HG03442 (cell line): ENCODE results near the gene BCAS1.
"Not testable (repeated sequence)": the region's sequence is repeated elsewhere in the genome, so short reads cannot be mapped to it uniquely, and the experiment has no call there.

Experiments used
- ATAC-seq: cut with Tn5 transposase; IDR thresholded peaks from one replicate; pipeline ENCODE4 v1.9.1; 2021; ENCODE audit warnings: mild to moderate bottlenecking, moderate library complexity; ENCODE audit not compliant: unreplicated experiment

Gene BCAS1

DNA sequence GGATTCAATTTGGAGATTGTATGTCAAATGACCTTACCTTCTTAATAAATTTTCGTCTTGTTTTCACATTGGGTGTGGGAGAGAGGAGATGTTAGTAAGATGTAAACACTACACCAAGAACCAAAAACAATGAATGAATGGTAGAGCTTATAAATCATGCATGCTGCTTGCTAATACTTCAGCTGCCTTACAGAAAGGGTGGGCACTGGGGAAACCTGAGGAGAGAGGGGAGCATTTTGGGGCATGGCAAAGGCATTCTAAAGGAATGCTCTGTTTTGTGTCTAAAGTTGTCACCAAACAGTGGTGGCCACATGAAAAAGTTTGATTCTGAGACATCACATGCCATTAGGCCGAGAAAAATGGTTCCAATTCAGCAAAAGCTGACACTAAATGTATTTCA, 80.4 kb downstream of the BCAS1 start:
- ATAC-seq, result no peak

DNA sequence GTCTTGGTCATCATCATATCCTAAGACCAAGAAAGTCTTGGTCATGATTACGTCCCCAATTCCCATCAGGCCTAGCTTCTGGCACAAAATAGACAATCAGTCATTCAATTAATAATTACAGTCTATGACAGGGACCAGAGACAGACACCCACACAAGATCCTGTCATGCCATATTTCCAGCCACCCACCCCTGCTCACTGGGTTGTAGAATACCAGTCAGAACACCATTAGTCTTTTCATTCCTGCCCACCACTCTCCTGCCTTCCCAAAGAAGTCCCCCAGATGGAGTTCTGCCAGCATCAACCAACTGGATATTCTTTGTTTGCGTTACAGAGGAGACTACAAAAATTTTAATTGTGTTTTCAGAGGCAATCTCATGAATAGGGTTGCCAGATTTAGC, 81.0 kb downstream of the BCAS1 start:
- ATAC-seq, result no peak

DNA sequence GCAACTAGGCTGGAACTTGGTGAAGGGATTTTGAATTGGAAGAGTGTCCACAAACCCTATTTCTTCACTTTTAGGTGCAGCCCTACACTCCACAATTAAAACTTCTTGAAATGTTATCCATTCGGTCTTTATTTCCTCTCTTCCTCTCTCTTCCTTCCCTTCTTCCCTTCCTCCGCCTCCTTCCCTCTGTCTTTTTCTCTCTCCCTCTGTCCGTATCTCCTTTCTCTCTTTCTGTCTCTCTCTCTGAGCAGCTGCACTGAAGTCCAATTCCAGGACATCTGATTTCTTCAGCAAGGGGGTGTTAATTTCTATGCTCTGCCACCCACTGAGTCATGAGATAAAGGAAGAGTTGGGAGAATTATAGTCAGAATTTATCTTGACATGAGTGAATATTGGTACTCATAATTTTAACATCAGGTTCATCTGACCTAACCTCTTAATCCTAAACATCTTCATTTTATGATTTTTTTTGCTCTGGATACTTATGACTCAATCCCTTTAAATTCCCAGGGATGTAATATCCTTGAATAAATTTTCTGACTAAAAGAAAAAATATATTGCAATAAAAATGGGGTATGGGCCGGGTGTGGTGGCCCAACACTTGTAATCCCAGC, 84.2 kb downstream of the BCAS1 start:
- ATAC-seq, result no peak

DNA sequence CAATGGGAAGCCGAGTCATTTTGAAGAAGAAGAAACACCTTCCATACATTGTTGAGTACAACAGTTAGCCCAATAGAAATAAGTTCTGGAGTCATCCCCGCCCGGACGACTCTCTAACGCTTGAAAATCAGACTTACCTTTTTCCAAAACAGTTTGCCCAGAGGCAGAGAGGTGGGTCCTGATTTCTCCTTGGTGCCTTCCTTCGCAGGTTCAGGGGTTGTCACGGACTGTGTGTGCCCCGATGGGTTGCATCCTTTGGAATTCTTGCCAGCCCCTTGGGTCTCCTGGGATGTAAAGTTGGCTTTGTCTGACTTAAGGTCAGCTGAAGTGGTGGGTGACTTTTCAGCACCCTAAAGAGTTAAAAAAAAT, 85.3 kb downstream of the BCAS1 start:
- no peak for ATAC-seq

DNA sequence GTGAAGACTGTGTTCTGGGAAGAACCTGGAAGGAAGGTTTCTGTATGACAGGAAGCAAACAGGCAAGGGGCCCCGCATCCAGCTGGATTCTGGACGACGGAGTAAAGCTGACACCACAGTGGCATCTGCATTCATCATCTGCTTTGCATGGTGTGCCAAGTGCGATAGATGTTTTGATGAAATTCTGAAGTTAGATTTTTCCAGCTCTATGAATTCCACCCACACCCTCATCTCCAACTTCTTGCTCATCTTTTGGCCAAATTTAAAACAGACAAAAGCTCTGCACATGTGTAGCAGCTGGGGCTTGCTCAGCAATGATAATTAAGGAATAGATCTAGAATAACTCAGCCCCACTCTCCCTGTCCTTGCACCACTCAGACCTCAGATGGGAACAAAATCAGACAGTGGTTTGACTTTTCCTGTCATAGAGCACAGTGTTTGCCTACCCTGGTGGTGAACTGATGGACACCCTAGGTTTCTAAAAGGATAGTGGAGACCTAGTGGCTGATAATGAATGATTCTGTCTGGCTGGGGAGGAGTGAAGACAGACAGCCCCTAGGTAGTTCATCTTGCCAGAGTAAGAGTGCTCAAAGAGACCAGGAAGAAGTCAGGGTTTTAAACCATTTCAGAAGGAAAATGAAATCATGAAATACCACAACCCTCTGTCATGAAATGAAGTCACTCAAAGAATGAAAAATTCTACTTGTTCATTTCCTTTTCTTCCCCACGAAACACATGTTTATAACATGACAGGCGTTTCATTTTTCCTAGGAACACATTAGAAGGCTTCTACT, 85.8 kb downstream of the BCAS1 start:
- ATAC-seq, result no peak

DNA sequence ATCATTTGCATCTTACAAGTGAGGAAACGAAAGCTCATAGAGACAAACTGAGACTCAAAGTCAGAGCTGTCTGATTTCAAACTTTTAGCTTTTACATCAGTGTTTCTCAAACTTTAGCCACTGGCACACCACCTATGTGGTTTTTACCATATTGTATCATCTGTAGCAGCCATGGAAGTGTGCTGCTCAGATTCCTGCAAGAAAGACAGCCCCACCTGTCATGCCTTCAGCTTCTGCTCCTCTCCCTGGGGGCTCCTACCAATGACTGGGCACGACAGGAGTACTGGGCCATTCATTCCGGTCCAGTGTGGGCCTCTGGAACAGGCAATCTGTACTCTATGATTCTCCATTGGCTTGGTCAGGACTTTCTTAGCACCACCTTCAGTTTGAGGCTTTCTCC, 87.0 kb downstream of the BCAS1 start:
- ATAC-seq, result no peak

DNA sequence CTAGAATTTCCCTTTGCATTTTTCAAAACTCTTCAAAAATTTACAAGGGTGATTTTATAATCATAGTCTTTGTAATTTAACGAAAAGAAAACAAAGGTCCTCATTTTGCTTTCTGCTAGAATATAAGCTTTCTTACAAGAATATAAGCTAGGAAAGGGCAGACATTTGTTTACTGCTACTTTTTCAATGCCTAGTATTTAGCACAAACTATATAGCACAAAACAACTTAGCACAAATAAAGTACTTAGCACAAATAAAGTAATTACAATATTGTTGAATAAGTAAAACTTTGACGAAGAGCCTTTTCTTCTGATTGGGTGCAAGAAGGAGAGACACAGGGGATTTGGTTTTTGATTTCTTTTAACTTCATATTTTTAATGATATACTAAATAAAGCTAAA, 87.8 kb downstream of the BCAS1 start:
- no peak for ATAC-seq

DNA sequence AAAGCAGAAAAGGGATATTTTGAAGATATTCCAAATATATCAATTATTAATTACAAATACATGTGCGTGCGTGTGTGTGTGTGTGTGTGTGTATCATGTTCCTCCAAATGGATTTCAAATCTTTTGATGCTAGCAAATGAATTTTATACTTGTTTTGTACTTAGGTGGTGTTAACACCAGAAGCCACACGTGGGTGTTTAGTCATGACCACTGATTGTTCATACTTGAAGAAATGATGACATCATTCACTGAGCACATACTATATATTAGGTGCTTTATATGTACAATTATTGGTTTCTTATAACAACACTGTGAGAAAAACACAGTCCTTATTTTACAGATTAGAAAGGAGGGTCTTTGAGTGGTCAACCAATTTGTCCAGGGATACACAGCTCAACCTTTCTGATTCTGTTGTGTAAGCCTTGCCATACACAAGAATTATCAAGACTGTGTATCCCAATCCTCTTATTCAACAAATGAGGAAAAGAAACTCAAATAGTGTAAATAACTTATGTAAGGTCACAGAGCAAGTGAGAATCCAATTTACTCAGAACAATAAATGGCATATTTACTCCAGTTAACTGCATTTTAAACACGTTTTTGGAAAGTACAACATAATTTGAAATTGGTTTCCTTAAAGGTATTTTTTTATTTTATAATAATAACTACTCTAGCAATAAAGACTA, 88.5 kb downstream of the BCAS1 start:
- no peak for ATAC-seq

DNA sequence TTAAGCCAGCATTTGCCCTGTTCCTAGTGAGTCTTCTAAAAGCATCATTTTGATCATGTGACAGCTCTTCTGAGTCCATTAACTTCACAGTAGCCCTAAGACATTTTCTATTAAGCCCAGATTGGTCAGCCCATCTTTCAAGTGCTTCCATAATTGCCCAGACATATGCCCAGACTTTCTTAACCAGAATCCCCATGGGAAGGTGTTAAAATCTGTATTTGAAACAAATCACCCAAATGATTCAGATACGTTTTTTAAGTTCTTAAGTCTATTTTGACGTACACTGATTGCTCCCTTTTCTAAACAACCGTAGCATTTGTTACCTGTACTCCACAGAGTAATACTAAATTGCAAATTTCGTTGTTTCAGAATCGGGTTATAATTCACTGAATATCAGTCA, 89.3 kb downstream of the BCAS1 start:
- no peak for ATAC-seq

DNA sequence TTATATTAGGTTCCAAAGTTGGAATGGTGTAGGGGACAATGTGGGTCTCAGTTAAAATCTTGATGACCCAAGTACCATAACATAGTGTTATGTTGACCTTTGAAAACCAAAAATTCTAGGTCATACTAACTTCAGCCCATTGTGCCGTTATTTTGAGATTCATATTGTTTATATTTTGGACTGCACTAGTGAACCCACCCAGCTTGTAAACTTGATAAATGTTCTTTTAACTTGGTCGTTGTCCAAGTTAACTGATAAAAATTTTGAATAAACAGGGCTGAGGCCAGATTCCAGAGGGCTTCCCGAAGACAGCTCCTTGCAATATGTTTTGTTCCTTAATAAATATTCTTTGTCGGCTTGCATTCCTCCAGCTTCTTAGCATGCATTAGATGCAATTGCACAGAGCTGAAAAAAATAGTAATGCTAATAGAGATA, 90.3 kb downstream of the BCAS1 start:
- ATAC-seq, result no peak

DNA sequence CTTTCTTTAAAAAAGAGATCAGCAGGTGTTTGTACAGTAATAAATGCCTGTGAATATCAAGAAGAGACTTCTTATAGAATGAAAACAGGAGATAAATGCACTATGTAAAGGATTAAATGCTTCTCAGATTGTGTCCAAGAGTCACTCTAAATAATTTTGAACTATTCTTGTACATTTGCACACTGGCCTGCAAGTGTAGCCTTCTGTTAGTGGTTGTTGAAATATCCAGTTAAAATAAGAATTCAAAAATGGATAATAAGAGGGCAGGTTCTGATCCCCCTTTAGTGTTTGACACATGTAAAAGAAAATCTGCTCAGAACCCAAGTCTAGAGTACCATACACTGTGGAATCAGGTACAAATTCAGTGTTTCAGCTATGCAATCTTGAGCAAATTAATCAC, 91.9 kb downstream of the BCAS1 start:
- ATAC-seq, result no peak

DNA sequence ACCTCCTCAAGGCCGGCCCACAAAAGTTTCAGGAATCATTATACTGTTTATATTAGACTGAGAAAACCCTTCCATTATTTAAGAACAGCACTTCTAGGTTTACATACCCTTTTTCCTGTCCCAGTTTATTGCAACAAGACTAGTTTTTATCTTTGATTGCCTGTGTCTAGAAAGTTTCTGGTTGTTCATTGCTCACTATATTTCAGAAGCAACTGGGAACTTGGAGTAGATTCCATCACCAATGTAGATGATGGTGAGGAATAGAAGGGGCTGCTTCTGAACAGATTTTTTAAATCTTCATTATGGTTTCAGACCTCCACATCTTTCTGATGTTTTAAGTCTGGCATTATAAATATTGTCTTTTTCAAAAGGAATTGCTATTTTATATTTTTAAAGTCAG, 93.0 kb downstream of the BCAS1 start:
- no peak for ATAC-seq

DNA sequence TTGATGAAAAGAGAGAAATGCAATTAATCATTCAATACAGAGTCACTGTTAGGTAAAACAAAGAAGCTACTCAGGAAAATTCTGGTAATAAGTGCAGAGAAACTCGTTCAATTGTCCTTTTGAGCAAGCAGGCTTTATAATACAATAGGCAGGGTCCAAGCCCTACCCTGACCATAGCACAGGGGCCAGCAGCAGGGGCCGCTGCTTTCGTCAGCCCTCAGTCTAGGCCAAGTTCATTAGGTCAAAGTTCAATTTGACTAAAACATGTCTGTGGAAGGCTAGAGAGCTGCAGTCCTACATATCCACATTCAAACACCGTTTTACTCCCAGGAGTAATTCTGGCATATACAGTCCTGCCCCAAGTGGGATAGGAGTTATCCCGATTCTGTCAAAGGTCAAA, 94.6 kb downstream of the BCAS1 start:
- no peak for ATAC-seq

DNA sequence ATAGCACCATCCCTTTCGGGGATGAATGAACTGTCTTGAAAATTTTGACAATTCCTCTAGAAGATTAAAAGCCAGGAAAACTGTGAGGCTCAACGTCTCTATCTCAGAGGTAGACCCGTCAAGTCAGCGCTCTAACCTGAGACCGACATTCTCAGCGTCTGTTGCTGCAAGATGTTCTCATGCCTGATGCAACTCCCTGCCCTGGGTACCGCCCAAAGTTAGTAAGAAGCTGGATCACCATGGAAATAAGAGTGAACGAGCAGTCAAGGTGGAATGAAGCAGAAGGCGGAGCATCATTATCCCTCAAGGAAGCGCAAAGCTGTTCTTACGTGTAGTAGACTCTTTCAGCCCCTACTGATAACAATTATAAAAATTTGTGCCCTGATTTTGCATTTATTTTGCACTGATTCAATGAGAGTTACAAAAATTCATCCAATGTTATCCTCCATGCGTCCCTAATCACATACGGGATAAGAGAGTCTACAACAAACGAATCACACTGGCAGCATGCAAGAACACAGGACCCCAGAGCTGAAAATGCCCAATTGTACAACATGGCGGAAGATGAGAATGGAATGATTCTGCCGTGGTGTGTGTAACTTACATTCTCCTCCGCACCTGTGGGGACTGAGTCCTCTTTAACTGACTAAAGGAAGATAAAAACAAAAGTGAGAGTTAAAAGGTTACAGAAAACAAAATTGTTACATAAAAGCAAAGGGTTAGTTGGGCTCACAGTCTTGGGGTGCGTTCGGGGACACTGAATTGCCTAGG, 95.4 kb downstream of the BCAS1 start:
- ATAC-seq, result no peak

DNA sequence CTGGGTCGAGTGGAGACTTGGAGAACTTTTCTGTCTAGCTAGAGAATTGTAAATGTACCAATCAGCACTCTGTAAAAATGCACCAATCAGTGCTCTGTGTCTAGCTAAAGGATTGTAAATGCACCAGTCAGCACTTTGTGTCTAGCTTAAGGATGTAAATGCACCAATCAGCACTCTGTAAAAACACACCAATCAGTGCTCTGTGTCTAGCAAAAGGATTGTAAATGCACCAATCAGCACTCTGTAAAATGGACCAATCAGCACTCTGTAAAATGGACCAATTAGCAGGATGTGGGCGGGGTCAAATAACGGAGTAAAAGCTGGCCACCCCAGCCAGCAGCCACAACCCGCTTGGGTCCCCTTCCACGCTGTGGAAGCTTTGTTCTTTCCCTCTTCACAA, 96.5 kb downstream of the BCAS1 start:
- not testable (repeated sequence) for ATAC-seq

DNA sequence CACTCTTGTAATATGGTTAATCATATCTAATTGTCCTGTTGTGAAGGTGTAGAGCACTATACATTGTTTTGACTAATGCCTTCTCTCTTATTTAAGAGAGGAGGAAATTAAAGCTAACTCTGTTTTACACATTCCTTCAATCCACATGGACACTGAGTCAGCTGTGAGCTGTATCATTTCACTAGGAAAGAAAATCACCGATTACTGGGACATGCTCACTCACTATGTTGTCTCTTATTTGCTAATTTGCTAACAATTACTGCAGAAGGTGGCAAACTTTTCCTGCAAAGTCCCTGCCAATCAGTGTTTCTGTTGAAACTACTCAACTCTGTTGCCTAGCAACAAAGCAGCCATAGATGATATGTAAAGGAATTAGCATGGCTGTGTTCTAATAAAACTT, 98.2 kb downstream of the BCAS1 start:
- ATAC-seq, result no peak

DNA sequence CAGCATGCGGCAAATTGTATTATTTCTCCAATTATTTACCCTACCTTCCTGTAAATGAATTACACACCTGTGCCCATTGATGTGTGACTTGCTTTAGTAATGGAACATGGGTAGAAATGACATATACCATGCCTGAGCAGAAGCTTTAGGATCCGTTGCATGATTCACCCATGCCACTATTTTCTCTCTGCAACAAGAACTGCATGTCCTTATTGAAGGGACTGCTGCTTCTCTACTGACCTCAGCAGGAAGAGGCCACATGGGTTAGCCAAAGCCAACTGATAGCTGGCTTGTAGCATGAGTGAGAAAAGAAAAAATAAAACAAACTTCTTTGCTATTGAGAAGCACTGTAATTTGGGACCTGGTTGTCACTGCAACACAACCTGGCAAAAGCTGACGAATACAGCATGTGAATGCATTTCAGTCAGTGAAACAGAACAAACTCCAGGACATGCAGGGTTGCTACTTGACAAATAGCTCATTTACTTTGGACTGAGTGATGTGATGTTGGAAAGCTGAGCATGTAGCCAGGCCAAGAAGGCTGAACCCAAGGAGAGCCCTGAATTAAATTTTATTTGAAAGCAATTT, 99.2 kb downstream of the BCAS1 start:
- ATAC-seq, result no peak

DNA sequence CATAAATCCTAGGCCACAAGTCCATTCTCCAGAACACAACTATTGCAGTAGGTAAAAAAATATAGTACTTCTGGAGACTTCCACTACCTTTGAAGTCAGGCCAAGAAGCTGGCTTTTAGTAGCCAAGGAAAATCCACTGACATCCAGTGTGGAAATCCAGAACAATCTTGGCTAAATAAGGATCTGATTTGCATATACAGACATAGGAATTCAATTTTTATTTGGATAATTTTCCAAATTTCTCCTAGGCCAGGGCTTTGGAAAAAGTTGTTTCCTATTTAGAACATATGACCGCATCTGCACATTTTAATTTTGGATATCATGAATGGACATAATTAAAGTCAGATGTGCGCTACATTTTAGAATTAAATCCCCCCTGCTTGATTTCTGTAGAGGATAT, 100.2 kb downstream of the BCAS1 start:
- no peak for ATAC-seq

DNA sequence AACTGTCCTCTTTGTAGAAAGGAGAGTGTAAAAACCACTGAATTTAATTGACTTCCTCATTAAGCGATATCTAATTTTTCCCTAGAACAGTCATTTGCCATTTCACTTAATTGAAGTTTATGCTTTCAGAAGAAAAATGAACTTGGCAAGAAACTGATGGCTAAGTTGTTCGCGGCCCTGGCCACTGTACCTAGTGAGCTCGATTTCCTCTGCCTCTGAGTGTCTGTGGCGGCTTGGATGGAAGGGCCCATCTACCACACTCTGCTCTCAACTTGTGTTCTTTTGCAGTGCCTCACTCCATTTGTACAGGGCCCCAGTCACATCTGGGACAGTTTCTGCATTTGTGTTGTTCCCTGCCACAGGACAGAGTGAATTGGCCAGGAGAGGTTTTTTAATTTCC, 102.9 kb downstream of the BCAS1 start:
- ATAC-seq, result no peak

DNA sequence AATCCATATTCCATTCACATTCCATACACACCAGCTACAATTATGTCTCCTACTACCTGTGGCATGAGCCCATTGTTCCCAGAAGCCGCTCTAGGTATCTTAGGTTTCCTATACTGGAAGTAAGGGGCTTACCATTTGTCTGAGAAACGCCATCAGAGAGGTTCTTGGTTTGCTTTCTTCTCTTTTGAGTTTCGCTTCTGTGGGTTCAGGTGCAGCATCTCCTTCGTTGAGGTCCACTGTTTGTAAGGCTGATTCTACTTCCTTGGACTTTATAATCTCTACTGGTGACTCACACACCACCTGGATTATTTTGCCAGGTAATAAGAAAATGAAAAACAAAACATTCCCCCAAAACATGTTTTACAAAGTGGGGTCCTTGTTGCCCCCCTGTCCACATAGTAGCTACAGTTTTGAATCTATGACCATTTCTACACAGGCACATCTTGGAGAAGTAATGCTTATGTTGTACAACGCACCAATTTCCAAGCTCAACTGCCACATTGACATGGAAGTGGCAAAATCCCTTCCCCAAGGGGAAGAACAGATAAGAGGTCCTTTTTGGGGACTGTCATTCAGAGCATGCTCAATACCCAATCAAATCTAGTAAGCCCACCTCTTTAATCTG, 103.5 kb downstream of the BCAS1 start:
- ATAC-seq, result no peak
